ENCODE results near the gene CDC42EP4. TPM values are rescaled to one million over a fixed set of nuclear protein-coding genes. Genes with fewer than 3 reads are reported as not detected.

Gene CDC42EP4
- total and polyA plus RNA-seq, 9 of the 15 experiments (the other 6 are each of a cell fraction or from before 2014, with no cell fraction given) = 0.65 to 20.8 (median 12.3) TPM

- TF ChIP-seq RREB1 (CRISPR knock-in tag; IDR thresholded peaks at IDR 0.05) = no peak
- TF ChIP-seq ZFP36 (IDR thresholded peaks at IDR 0.05; ENCODE audit: low read depth, low read length, partially characterized antibody) = no peak
- TF ChIP-seq GMEB1 (CRISPR knock-in tag; IDR thresholded peaks at IDR 0.05) = no peak
- TF ChIP-seq ILF3 (IDR thresholded peaks at IDR 0.05; ENCODE audit: borderline replicate concordance) = no peak
- no peak for TF ChIP-seq EP400 (IDR thresholded peaks at IDR 0.05)
- no peak for TF ChIP-seq ZSCAN32 (CRISPR knock-in tag; IDR thresholded peaks at IDR 0.05)
- TF ChIP-seq ARID1B (IDR thresholded peaks at IDR 0.05) = no peak
- TF ChIP-seq SPI1 (IDR thresholded peaks at IDR 0.05; ENCODE audit: borderline replicate concordance, low read depth, low read length) = no peak
- TF ChIP-seq CREB3L1 (IDR thresholded peaks at IDR 0.05; ENCODE audit: borderline replicate concordance, low read depth) = no peak
- TF ChIP-seq ZBTB7A (IDR thresholded peaks at IDR 0.05; ENCODE audit: borderline replicate concordance, control insufficient read depth, low read depth, low read length) = no peak
- TF ChIP-seq E2F5 (CRISPR knock-in tag; IDR thresholded peaks at IDR 0.05) = no peak
These were observed 74.1 kb downstream of the CDC42EP4 start (continued) for GRCh38 chr17:73237714-73238113.
